ENCODE data around the gene DNAAF3.
"Not testable (repeated sequence)": the region's sequence is repeated elsewhere in the genome, so short reads cannot be mapped to it uniquely, and the experiment has no call there.

Gene DNAAF3

DNA sequence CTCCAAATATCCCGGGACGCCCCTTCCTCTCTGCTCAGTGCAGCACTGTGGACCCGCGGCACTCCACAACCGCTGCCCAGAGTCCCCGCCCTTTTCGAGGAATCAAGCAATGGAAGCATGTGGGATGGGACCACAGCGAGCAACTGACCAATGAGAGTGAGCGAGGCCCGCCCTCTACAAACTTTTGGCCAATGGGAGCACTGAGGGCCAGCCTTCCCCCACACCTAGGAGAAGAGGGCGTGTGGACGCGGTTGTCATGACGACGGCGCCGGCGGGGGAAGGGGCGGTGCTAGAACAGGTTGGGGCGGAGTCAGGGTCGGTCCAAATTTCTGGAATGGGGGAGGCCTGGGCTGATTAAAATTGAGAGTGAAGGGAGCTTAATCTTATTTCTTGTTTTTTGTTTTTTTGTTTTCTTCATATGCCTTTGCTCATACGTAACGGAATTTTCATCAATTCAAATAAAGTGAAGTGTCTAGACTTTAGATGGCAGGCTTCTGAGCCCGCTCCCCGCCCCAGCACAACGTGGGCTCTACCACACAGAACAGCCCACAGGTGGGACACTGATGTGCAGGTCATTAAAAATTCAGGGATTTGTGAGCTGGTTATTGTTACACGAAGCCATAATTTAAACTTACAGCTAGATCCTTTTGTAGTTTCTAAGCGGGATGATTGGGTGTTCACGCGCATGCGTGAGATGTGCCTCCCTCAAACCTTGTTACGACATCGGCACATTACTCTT lies at the start of gene DNAAF3:
Gene DNAAF3 (minus strand): TSS at position 84 of the 739 bp plus-strand sequence. CDS start 200 bp downstream, outside the sequence.
- peak; percentile 98 for FAIRE-seq

DNA sequence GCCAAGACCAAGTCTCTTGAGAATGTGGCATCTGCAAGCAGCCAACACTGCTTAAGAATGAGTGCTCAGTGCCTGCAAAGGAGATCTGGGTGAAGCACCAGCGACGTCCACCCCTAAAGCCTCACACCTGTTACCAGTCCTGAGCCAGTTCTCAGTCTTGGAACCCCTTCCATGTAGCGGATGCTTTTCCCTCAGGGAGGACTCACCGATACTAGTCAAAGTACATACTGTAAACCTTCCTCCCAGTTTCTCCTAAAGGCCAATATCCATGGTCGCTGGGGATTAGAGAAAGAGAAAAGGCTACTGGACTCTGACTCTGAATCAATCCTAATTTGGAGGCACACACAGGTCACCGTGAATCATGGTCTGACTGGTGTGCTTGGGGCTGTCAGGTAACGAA lies 47.1 kb upstream of the DNAAF3 start:
- no peak for FAIRE-seq

DNA sequence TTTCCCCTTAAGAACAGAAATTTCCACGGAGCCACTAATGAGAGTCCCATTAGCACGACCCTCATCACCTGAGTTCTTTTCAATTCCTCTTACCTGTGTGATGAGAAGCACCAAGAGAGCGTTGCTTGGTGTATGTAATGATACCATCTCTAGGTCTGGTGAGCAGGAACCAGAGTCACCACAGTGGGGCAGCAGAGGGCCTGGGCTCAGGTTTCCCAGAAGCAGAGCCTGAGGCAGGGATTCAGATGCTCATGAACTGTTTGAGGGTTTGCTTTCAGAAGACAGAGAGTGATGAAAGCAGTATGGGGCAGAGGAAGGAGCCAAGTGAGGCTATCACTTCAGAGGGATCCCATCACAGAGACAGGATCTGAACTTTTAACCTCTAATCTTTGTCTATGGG lies 46.0 kb upstream of the DNAAF3 start:
- FAIRE-seq: peak; percentile 91

DNA sequence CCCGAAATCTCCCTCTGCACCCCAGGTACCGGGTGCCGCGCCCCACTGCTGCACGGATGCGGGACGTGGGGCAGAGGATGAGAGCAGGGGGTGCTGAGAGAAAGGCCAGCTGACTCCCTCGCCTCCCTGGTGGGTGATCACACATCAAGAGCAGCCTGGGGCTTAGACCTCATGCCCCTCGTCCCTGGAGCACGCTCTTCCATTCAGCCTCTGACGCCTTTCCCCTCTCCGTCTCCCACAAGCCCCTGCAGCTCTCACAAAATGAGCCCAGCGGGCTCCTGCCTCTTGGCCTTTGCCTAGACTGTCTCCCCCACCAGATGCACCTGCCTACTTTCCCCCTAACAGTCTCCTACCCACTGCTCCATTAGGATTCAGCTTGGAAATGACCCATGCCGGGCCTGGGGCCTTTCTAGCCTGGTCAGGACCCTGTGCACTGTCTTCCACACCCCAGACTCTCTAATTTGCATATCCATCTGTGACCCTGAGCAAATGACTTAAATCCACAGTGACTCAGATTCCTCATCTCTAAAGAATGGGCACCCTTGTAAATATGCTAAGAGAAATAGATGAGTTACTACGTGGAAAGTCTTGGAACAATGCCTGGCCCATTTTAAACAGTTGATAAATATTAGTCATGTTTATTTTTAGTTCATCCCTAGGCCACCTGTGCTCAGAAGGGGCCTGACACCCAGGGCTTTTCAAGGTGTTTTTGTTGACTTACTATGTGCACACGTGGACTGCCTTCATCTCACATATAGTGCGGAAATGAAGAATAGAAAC lies 43.5 kb upstream of the DNAAF3 start:
- peak; percentile 17 for FAIRE-seq

DNA sequence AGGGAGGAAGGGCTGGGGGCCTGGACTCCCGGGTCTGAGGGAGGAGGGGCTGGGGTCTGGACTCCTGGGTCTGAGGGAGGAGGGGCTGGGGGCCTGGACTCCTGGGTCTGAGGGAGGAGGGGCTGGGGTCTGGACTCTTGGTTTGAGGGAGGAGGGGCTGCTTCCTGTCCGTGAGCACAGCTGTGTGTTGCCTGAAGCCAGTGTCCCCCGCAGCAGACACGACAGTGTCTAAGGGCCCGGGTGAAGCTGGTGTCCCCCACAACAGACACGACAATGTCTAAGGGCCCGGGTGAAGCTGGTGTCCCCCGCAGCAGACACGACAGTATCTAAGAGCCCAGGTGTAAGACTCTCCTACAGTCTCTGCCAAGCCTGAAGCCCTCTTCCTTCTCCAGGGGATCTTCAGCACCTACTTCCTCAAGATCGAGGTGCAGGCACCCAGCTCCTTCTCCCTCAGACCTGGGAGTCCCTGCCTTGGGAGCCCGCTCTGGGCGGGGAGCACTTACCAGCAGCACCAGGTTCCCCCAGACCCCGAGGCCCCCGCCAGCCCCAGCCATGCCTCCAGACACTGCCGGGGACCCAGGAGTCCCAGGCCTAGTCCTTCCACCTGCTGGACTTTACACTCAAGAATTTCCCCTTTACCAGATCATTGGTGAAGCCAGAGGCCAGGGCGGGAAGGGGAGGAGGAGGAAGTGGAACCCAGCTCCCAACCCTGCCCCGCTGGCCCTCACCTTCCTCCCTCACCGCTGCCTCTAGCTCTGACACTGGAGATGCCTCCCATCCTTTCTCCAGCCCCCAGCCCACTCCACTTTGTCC lies 42.7 kb upstream of the DNAAF3 start, which contains the start of gene PTPRH:
Gene PTPRH (minus strand): TSS at position 622 of the 813 bp plus-strand sequence. CDS start 68 bp downstream, at position 554.
- no peak for FAIRE-seq

DNA sequence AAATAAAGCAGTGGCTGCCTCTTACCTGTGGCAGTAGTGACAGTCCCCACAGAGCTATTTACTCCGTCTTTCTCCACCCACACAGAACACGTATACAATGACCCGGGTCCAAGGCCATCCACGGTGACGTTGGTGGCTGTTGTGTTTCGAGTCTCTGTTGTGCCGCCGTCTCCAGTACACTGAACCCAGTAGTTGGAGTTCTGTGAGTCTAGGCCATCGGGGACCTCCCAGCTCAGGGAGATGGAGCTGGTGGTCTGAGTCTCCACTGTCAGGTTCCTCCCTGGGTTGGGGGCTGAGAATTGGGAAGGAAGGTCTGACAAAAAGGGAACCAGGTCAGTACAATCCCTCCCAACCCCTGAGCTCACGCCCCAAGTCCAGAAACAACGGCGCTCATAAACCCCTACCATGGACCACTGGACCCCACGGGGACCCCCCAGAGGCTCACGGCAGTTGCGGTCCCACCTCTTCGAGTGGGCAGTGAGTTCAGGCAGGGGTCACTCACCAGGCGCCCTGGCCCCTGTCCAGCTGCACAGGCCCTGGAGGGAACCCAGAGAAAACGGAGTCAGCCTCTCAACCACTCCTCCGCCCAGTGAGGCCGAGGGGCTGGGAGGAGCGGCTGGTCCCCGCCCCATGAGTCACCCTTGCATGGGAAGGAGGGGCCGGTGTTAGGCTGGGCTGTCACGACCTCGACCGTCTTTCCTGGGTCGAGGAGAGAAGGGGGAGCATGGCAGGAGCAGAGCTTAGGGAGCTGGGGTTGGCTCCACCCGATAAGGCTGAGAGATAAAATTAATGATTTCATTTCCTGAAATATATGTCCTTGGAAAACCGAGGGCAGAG lies 40.5 kb upstream of the DNAAF3 start:
- peak; percentile 92 for FAIRE-seq

DNA sequence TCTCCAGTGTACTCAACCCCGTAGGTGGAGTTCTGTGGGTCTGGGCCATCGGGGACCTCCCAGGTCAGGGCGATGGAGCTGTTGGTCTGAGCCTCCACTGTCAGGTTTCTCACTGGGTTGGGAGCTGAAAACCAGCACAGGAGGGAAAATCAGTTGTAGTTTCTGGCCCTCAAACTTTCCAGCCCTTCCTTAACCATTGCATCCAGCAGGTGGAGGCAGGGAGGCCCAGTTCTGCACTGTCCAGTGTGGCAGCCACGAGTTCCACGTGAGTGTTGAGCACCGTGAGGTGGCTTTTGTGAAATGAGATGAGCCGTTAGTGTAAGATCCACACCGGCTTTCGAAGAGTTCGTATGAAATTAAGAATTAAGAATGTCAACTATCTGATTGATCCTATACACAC lies 35.8 kb upstream of the DNAAF3 start:
- not testable (repeated sequence) for FAIRE-seq

DNA sequence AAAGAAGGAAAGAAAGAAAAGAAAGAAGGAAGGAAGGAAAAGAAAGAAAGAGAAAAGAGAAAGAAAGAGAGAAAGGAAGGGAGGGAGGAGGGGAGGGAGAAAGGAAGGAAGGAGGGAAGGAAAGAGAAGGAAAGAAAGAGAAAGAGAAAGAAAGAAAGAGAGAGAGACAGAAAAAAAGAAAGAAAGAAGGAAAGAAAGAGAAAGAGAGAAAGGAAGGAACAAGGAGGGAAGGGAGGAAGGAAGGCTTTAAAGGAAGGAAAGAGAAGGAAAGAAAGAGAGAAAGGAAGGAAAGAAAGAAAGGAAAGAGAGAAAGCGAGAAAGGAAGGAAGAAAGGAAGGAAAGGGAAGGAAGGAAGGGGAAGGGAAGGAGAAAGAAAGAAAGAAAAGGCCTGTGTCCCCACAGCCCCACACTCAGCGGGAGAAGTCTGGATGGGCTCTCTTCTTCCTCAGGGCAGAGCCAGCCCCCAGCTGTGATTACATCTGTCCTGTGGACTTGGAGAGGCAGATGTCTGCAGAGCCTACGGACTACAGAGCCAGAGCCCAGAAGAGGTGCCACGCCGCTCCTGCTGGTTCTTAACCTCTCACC lies 33.3 kb upstream of the DNAAF3 start:
- no peak for FAIRE-seq

DNA sequence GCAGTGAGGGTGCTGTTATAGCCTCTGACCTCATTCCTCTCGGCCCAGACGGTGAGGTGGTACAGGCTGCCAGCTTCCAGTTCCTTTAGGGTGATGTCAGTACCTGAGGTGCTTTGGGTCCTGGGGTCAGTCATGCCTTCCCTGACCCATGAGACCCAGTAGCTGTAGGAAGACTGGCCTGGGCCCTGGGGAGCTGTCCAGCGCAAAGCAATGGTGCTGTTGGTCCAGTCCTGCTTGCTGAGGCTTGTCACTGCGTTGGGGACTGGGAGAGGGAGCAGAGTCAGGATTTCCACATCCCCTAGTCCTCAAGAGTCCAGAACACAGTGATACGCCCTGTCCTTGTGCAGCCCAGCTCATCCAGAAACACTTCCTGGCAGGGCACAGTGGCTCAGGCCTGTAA lies 32.2 kb upstream of the DNAAF3 start:
- no peak for FAIRE-seq

DNA sequence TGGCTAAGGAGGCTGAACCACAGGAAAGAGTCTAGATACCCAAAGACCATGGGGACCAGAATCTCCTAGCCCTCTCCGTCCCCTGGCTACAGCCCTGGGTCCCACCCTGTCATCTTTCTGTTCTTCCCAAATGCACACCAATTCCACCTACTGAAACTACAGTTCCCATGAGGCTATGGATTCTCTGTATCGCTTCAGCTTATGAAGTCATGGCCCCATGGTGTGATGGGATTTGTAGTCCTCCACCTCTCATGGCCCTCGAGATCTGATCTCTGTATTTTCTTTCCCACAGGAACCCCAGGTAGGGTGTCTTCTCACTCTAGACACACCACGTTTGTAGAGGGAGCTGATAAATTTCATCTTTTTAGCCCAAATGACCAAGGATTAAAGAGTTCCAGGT lies 31.1 kb upstream of the DNAAF3 start:
- FAIRE-seq: no peak

DNA sequence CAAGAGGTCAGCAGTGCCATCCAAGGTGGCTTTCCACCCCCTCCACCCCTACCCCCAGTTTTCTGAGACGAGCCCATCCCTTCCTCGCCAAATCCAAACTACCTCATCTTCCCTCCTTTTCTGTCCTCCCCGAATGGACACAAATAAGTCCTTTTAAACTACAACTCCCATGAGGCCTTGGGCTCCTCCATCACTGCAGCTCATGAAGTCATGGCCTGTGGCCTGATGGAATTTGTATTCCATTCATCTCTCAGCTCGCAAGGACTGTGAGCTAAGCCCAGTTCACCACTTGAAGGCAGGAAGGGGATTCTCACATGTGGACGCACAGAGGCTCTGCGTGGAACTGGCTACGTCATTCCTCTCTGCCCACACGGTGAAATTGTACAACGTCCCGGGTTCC lies 30.4 kb upstream of the DNAAF3 start:
- FAIRE-seq: no peak

DNA sequence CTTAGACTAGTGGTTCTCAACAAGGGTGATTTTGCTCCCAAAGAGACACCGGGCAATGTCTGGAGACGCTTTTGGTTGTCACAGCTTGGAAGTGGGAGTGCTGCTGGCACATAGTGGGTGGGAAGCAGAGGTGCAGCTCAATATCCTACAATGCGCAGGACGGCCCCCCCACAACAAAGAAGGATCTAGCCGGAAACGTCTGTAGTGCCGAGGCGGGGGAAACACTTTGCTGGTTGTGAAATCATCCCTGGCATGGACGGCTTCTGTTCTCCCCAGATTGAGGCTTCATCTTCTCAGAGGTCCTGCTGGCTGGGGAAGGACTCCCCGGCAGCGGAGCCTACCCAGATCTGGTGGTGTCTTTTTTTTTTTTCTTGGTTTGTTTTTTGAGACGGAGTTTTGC lies 27.1 kb upstream of the DNAAF3 start:
- no peak for FAIRE-seq

DNA sequence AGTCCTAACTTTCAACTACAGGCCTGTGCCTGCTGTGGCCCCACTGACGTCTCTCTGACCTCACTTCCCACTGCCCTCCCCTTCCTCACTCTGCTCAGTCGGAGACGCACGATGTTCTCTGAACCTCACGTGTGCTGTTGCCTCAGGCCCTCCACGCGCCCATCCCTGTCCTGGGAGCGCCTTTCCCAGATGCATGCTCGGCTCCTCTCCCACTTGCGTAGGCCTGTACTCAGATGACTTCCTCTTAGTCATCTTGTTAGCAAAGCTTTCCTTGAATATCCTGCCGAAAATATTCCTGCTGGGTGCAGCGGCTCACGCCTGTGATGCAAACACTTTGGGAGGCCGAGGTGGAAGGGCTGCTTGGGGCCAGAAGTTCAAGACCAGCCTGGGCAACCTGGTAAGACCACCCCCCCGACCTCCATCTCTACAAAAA lies 23.0 kb upstream of the DNAAF3 start:
- FAIRE-seq: no peak

DNA sequence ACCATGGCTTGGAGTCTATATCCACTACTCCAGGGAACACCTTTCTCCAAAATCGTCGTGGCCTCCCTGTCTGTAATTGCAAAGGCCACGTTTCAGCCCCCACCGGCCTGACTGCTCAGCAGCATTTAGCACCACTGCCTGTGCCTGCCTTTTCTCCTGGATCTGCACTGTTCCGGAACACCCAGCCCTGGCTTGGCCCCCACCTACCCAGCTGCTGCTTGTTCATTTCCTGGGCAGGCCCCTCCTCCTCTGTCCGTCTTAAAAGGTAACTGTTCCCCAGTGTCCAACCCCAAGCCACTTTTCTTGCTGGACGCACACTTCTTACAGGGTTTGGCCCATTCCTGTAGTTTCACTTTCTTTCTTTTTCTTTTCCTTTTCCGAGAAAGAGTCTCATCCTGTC lies 22.2 kb upstream of the DNAAF3 start:
- no peak for FAIRE-seq

DNA sequence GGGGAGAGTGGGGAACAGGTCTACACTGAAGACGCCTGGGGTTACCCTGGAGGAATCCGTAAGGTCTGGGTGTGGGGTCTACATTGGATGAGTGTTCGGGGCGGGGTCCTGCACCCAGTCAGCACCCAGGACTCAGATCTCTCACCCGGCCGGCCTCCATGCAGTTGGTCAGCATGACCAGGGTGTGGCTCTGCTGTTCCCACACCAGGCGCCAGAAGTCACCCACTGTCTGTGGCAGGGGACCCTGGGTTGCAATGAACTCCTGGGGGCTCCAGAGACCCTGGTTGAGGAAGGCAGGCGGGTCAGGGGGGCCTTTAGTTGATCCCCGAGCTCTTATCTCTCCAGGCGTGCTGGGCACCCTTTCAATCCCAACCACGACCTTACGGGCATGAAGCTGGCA lies 19.7 kb upstream of the DNAAF3 start:
- no peak for FAIRE-seq

DNA sequence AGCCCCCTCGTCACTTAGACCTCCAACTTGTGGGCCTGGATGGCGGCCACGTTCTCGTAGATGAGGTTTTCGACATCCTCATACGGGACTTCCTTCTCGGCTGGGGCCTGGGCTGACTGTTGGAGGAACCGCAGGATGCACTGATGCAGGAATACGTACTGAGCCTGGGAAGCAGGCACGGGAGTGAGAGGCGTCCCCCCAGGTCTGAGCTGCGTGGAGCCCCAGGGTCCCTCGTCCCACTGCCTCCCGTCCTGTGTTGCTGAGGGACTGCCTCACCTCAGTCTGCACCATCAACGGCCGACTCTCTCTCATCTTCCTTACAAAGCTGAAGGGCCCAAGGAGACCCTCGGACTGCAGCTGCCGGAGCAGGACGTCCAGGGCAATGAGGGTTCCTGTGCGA lies 15.3 kb upstream of the DNAAF3 start:
- FAIRE-seq: no peak

DNA sequence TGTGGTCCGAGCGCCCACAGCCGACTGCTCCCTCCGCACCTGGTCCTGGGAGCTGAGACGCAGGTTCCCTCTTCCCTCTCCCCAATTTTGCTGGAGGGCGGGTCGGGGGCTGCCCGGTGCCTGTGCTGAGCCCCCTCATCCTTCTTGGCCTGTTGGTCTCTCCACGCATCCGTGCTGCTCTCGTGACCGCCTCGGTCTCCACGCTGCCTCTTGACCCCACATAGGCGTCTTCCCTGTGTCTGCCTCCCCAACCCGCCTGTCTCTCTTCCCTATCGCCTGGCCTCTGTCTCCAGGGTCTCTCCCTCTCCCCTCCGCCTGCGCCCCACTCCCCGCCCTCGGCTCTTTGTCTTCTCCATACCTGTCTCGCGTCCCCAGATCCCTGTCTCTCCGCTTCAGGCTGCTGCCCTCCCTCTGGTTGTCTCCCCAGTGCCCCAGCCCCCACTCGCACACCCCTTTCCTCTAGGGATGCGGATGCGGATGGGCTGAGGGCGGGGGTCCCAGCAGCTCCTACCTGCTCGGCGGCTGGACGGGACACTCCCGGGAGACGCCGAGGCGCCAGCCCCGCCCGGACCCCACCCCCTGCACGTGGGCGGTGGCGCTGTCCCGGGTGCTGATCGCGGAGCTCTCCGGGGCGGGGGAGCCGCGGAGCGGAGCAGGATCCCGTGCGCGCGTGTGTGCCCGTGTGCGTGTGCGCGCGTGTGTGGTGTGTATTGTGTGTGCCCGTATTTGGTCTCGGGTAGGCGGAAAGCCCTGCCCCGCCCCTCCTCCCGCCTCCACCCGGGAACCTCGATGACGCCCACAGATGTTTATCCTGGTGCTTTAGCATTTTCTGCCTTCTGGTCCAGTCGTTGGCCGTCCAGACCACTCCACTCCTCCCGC lies 13.4 kb upstream of the DNAAF3 start, which contains the start of gene SYT5:
Gene SYT5 (minus strand): TSS at position 684 of the 879 bp plus-strand sequence. CDS start 1,248 bp downstream, outside the sequence.
- FAIRE-seq: no peak

DNA sequence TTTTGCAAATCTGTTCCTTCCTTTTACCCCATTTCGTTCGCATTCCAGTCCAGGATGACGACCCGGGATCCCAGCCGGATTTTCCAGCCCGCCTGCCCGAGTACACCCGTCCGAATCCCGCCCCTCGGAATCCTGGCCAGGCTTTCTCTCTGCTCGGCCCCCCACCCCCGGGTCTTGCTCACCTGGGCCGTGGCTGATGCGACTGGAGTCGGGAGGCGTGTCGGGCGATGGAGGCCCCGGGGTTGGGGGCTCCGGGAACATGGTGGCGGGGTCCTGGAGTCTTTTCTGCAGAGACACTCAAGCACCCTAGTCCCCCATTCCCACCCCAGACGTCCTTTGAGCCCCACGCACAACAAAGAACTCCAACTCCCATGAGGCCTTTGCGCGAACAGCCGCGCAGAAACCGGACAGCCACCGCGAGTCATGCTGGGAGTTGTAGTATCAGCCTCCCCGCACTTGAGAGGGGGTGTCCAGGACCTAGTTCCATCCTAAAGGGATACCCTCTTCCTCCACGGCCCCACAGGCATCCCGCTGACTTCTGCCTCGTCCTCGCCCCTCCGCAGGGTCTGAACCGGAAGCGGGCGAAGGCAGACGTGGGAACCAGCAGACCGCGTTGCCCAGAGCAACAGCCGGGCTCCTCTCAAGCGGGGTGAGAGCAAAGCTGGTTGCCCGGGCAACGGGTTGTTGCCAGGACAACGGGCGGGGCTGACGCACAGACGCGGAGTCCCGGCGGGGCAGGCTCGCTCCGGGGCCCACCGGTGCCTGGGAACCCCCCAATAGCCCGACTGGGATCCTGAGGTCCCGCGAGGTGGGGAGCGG lies 12.6 kb upstream of the DNAAF3 start:
- no peak for FAIRE-seq

DNA sequence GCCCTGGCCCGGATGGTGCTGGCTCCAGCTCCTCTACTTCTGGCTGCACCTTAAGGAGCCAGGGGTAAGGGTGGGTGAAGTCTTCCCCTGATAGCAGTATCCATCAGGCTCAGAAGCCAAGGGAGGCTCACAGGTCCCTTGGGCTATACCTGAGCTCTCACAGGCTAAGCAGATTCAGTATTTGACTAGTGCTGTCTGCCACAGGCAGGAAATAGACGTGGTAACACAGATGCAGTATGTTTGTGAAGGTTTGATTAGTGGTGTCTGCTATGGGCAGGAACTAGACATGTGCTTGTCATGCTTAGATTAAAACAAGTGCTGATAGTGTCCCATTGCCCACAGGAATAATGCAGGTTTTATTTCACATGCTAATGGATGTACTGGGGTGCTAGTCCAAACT lies 9.7 kb upstream of the DNAAF3 start:
- no peak for FAIRE-seq
